HG03469 (cell line): Measurements from ENCODE around the gene CRABP1.

Source experiments
- ATAC-seq: cut with Tn5 transposase; IDR thresholded peaks from one replicate; pipeline ENCODE4 v1.9.1; 2021; ENCODE audit warnings: mild to moderate bottlenecking, moderate library complexity, moderate number of reproducible peaks; ENCODE audit not compliant: unreplicated experiment

The CRABP1 gene

GRCh38 chr15:78340231-78341056 lies at the start of gene CRABP1:
Gene CRABP1 (plus strand): TSS chr15:78340353. CDS start chr15:78340429, 76 bp downstream.
- no peak for ATAC-seq

DNA sequence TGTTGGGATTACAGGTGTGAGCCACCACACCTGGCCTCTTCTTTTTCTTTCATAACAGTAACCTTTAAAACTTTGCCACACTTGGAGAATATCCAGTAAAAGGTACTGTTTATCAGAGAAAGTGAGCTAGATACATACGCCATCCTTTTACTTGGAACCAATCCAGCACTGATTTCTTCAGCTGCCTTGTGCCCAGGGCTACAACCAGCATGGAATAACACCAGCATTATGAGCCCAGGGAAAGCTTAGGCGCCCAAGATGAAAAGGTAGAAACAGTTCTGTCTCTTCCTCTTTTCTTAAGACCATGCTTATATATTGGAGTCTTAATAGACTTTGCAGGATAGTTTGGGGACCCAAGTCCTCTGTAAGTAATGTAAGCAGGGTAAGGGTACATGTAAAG lies 49.1 kb upstream of the CRABP1 start:
- ATAC-seq, result no peak

GRCh38 chr15:78291698-78292097 lies 48.5 kb upstream of the CRABP1 start:
- no peak for ATAC-seq

- no peak for ATAC-seq
Observed at GRCh38 chr15:78292219-78292618, 47.9 kb upstream of the CRABP1 start.

DNA sequence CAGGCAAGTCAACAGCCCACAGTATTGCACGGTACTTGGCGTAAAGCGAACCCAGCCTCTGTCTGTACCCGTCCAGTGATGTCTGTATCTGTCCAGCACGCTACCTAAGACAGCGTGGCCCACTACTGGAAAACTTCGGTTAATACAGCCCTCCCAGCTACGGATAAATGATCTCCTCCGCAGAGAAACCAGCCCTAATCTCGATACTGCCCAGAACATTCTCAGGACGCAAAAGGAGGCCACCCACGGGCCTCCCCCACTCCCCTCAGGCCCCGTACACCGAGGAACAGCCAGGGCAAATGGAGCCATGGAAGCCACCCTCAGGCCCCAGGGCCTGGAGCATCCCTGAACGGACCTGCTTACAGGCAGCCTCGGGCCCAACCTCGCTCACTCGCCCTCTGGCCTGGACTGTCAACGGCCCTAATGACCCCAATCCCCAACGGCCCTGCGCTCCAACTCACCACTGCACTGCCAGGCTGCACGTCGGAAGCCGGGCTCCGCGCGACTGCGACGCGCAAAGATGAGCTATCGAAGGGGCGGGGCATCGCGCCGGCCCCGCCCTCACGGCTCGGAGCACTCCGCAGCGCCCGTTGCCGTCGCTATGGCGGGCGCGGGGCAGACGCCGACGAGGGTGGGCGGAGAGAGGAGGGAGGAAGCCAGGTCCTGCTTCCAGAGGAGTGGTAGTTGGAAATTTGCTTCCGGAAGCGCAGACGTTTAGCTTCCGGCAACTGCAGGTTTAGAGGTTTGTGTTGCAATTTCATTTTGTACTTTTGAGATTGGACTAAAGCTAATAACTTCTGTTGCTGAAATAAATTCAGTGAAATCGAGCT lies 40.8 kb upstream of the CRABP1 start, which contains the start of gene SKIC8:
SKIC8 (minus strand) TSS at position 509 of the 830 bp plus-strand sequence. CDS start 3,923 bp downstream, outside the sequence.
- peak; percentile 59 for ATAC-seq

- ATAC-seq, result no peak
Observed at GRCh38 chr15:78301326-78301725, 38.8 kb upstream of the CRABP1 start.

DNA sequence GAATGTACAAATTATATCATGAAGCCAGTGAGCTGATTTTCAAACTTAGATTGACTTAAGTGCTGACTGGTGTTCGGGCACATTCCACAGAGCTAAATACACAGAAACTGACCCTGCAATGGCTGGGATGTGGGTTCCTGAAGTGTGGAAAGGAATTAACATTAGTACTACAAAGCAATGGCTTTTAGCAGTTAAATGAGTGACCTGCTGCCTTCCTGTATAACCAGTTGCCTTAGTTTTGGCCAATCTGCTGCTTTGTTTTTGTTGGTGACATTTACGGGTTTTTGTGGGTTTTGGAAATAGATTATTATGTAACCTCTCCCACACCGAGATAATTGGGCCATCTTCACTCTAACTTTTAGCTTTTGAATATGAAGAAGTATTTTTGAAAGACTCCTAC lies 38.3 kb upstream of the CRABP1 start:
- no peak for ATAC-seq

- no peak for ATAC-seq
Observed at GRCh38 chr15:78302579-78303312, 37.4 kb upstream of the CRABP1 start.

- no peak for ATAC-seq
Observed at GRCh38 chr15:78304216-78305066, 35.7 kb upstream of the CRABP1 start.

DNA sequence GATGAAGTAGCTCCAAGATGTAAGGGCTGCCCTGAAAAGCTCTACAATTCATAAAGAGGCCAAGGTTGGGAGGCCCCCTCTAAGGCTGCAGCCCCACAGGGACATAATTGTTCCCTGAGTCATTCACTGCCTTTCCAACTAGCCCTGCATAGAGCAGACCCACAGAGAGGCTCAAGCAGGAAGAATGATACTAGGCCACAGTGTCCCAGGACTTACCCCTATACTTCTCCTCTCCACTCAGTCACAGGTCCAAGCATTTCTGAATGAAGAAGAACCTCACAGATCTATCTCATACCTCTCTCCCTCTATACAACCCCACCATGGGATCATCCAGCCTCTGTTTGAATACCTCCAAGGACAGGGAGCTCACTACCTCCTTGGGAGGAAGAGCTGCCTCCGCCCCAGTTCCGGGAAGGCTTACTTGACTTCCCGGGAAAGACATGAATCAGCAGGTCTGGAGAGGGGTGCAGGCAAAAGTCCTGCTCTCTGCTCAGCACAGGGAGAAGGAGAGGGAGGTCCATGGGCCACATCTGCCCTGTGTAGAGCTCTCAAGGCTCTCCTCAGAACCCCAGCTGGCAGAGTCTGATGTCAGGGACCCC lies 33.9 kb upstream of the CRABP1 start:
- no peak for ATAC-seq

DNA sequence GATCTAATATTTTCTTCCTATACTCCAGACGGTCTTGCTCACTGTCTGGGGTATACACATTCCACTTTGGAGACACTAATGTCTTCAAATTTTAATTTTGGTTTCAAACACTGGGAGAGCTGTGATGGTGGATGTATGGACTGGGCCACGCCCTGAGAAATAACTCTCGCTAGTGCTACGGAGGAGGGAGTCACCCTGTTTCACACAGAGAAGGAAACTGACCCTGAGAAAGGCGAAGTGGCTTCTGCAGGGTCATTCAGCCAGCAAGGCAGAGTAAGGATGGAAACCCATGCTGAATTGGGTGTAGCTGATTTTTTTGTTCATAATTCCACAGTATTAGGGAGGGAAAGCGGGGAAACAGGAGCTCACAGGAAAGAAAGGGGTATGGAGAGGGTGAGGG lies 32.2 kb upstream of the CRABP1 start:
- ATAC-seq, result no peak

GRCh38 chr15:78308422-78309032 lies 31.6 kb upstream of the CRABP1 start:
- ATAC-seq, result no peak

GRCh38 chr15:78311292-78311691 lies 28.9 kb upstream of the CRABP1 start:
- ATAC-seq, result no peak

DNA sequence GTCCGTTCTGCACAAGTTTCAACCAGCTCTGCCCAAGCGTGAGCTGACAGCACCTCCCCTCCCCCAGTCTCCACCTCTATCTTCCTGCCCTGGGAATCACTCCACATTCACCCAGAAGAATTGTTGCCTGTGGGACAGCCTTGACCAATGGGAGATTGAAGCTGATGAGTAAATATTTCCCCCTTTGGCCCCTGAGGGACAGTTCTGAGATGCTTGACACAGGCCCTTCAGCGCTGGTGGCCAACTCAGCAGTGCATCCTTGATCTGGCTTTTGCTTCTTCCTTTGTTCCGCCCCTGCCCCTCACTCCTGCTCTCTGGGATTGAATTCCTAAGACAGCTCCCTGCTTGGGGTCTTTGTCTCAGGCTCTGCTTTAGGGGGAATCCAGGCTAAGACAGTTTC lies 27.6 kb upstream of the CRABP1 start:
- no peak for ATAC-seq

DNA sequence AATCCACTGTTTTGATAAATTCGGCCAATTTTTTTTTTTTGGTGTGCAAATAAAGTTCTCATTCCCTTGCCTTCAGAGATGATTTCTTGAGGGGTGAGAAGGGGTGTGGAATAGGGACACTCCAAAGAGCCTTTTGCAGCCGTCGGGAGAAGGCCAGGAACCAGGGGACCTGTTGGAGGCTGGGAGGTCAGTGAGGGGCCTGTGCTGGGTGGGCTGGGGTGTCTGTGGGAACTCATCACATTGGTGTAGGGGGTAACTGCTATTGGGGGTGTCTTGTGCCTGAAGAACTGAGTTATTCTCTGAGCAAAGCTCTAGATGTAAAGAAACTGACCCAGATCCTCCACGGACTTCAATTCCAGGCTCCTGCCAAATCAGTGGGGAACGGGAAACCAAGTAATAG lies 27.2 kb upstream of the CRABP1 start:
- ATAC-seq, result no peak

DNA sequence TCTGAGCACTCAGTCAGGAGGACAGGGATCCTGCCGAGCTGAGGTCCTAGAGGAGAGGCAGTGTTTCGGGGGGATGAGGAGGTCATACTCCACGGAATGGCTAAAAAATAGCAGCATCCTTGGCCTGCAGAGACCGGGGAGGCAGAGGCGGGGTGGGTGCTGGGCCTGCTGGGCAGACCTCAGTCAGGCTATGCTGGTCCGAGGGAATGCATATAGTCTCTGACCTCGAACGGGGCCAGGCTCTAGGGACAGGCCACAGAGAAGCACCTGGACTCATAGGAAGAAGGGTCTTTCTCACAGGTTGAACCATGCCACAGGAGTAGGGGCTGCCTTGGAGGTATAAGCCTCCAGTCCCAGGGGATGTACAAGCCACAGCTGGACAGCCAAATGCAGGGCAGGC lies 26.8 kb upstream of the CRABP1 start:
- ATAC-seq, result no peak

GRCh38 chr15:78314181-78314581 lies 26.0 kb upstream of the CRABP1 start:
- ATAC-seq, result no peak

GRCh38 chr15:78315686-78316282 lies 24.4 kb upstream of the CRABP1 start:
- no peak for ATAC-seq
